Stomach (tissue), 4 donors: ENCODE measurements around the gene TMEM260.

Experiments used
- POLR2A ChIP-seq, 4 donors: fragments of 450-650 bp; IDR thresholded peaks; one replicate each; pipeline ENCODE4 v1.6.1; 2016; ENCODE audit warnings: antibody characterized with exemption in 4 of 4, control low read depth in 2 of 4, mild to moderate bottlenecking in 1 of 4, moderate library complexity in 1 of 4
- POLR2AphosphoS5 ChIP-seq, 3 donors: sonication (generic); formaldehyde crosslinking; IDR thresholded peaks; one replicate each; pipeline ENCODE4 v1.6.1; 2016; ENCODE audit warnings: antibody characterized with exemption in 3 of 3
- TF ChIP-seq, protein P1 (sequence below), 7 experiments: fragments of 450-650 bp in 4 of 7; fragments of 200-600 bp in 3 of 7; sonication (generic) in 3 of 7; IDR thresholded peaks; one replicate each; pipeline ENCODE4 v1.5.1; 2016 to 2019; ENCODE audit warnings: antibody characterized with exemption in 7 of 7, control low read depth in 2 of 7, mild to moderate bottlenecking in 1 of 7

DNA sequence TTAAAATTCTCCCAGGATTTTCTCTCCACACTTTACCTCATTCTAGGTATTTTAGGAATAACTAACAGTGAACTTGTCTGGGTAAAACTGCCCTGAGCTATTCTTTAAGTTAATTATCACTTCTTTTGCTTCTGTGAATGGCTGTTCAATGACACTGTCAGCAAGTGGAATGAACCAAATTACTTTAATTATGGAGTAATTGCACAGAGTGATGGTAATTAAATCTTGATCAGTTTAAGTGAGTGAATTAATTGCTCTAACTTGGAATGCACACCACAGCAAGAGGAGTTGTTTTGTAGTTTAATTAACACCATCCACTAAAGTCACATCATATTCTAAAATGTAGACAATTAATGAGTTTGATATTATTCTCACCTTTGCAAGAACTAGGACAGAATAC lies 36.2 kb upstream of the TMEM260 start:
- TF ChIP-seq, protein P1, sequence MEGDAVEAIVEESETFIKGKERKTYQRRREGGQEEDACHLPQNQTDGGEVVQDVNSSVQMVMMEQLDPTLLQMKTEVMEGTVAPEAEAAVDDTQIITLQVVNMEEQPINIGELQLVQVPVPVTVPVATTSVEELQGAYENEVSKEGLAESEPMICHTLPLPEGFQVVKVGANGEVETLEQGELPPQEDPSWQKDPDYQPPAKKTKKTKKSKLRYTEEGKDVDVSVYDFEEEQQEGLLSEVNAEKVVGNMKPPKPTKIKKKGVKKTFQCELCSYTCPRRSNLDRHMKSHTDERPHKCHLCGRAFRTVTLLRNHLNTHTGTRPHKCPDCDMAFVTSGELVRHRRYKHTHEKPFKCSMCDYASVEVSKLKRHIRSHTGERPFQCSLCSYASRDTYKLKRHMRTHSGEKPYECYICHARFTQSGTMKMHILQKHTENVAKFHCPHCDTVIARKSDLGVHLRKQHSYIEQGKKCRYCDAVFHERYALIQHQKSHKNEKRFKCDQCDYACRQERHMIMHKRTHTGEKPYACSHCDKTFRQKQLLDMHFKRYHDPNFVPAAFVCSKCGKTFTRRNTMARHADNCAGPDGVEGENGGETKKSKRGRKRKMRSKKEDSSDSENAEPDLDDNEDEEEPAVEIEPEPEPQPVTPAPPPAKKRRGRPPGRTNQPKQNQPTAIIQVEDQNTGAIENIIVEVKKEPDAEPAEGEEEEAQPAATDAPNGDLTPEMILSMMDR (IDR thresholded peaks at IDR 0.05) = no peak
- TF ChIP-seq POLR2A (IDR thresholded peaks at IDR 0.05) = no peak
- no peak for TF ChIP-seq POLR2AphosphoS5 (IDR thresholded peaks at IDR 0.05)
